Upper lobe of right lung (tissue), 1 donor: Measurements from ENCODE around the gene EWSR1. TPM values are rescaled to one million over a fixed set of nuclear protein-coding genes. Genes with fewer than 3 reads are reported as not detected.

Experiments used
- ATAC-seq: fragments of 200-7000 bp; cut with Tn5 transposase; one replicate; pipeline ENCODE4 v1.9.1; 2020; ENCODE audit warnings: mild to moderate bottlenecking, moderate library complexity
- DNase-seq: peaks from one replicate; pipeline ENCODE4 v3.0.0-alpha.2; 2020
- H3K27ac ChIP-seq: fragments of 200-600 bp; one replicate; pipeline ENCODE4 v1.8.0; 2022
- H3K27me3 ChIP-seq: fragments of 200-600 bp; one replicate; pipeline ENCODE4 v1.8.0; 2022; ENCODE audit warnings: mild to moderate bottlenecking
- H3K36me3 ChIP-seq: fragments of 200-600 bp; one replicate; pipeline ENCODE4 v1.8.0; 2022
- H3K4me1 ChIP-seq: fragments of 200-600 bp; one replicate; pipeline ENCODE4 v1.8.0; 2022
- H3K4me3 ChIP-seq: fragments of 200-600 bp; one replicate; pipeline ENCODE4 v1.8.0; 2022; ENCODE audit warnings: mild to moderate bottlenecking
- H3K9me3 ChIP-seq: fragments of 200-600 bp; one replicate; pipeline ENCODE4 v1.8.0; 2022
- CTCF ChIP-seq: fragments of 200-600 bp; IDR thresholded peaks from one replicate; pipeline ENCODE4 v1.8.0; 2022; ENCODE audit warnings: antibody characterized with exemption
- intact Hi-C: fragments of 100-400 bp; cut with DNase I; formaldehyde crosslinking; loops from one replicate; pipeline ENCODE4 v1.11.0; 2022
- microRNA-seq: library from miRNA; unstranded; fragments of <30 nt; microRNA quantifications from one replicate; pipeline ENCODE4 v1.2.0, GENCODE V29; 2020; ENCODE audit warnings: borderline microRNAs expressed
- total RNA-seq: library from RNA; stranded (reverse); fragmentation: NEBNext Ultra II Directional; extraction: Animal tissue kit (Norgen Biotek cat#: 25700); gene quantifications from one replicate; pipeline ENCODE4 v1.2.1, GENCODE V29; 2021
- donor health status: DM: no; HTN: yes; CAD: no; lungs with severe emphysema.

Gene EWSR1
- total RNA-seq, 1 donor from 2014 or later = 149 TPM

GRCh38 chr22:29348956-29349355, 80.9 kb downstream of the EWSR1 start:
- ATAC-seq (no peak), DNase-seq (no peak)
- intact Hi-C loops = no loop called here
- Histone ChIP-seq H3K4me3 (no peak overlapping the region), H3K36me3 (peaks cover 79% of the 10 kb centered on the region), H3K27ac (no peak overlapping the region), H3K4me1 (no peaks in the 10 kb centered on the region), H3K9me3 (no peaks in the 10 kb centered on the region), H3K27me3 (no peaks in the 10 kb centered on the region)
- no peak for TF ChIP-seq CTCF

Small RNA genes lying within 50 kb of the gene (microRNA-seq; reads per million reads assigned to microRNA genes)
- gene MIR3653 = 8.4 reads per million, percentile 35 among the genes with 10 or more reads in this experiment

Other genes starting within 250 kb of the EWSR1 start
- gene C22orf31, start 206.4 kb upstream of the EWSR1 start, total RNA-seq = not detected
- gene KREMEN1, start 195.2 kb upstream of the EWSR1 start, total RNA-seq = 23.3 TPM
- 15.2 TPM for gene EMID1, start 62.4 kb upstream of the EWSR1 start, total RNA-seq
- gene RHBDD3, start 287 bp upstream of the EWSR1 start, total RNA-seq = 19.0 TPM
- 27.2 TPM for gene GAS2L1, start 38.4 kb downstream of the EWSR1 start, total RNA-seq
- gene RASL10A, start 47.4 kb downstream of the EWSR1 start, total RNA-seq = 0.72 TPM
- 62.4 TPM for gene AP1B1, start 120.3 kb downstream of the EWSR1 start, total RNA-seq
- not detected for gene RFPL1, start 170.3 kb downstream of the EWSR1 start, total RNA-seq
- gene NEFH, start 211.9 kb downstream of the EWSR1 start, total RNA-seq = 0.46 TPM